ENCODE measurements around the gene SQSTM1.
"Not testable (repeated sequence)": the region's sequence is repeated elsewhere in the genome, so short reads cannot be mapped to it uniquely, and the experiment has no call there.

SQSTM1 gene

DNA sequence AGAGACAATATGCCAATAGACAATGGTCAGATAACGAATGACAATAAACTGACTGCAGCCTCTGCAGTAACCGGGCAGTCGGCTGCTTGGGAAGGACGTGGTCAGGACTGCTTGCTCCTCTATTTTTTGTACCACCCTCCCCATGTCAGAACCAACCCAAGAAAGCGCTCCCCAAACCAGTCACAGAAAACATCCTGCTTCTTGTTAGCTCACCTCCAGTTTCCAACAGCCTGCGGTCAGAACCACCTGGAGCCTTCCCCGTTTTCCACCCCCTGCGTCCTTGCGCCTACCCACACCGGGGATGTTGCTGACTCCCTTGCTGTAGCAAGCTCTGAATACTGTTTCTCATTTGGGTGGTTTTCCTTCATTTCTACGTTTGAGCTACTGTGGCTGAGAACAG is 39.6 kb downstream of the SQSTM1 start:
- DNase-seq, result no peak

DNA sequence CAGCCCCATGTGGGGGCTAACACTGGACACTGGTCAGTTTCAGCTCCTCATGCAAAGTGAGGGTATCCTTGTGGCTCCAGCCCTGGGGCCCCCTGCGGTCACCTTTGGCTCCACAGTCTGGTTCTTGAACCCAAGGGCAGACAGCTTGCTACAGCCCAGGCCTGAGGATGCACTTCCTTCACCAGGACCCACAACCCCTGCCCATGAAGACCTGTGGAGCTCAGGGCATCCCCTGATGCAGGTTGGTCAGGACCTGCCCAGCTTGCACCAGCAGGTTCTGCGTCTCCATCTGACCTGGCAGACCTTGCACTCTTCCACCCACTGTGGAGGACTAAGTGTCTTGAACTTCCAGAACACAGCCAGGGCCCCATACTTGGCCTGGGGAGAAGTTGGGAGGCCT is 41.6 kb downstream of the SQSTM1 start:
- no peak for DNase-seq

GRCh38 chr5:179862891-179863290 is 42.2 kb downstream of the SQSTM1 start:
- DNase-seq, result no peak

- DNase-seq, result no peak
Measured at GRCh38 chr5:179863449-179864085, 42.9 kb downstream of the SQSTM1 start.

GRCh38 chr5:179864686-179865085 is 44.0 kb downstream of the SQSTM1 start:
- no peak for DNase-seq

GRCh38 chr5:179865491-179866240 is 45.0 kb downstream of the SQSTM1 start:
- no peak for DNase-seq

GRCh38 chr5:179866241-179867078 is 45.8 kb downstream of the SQSTM1 start:
- DNase-seq, result no peak

DNA sequence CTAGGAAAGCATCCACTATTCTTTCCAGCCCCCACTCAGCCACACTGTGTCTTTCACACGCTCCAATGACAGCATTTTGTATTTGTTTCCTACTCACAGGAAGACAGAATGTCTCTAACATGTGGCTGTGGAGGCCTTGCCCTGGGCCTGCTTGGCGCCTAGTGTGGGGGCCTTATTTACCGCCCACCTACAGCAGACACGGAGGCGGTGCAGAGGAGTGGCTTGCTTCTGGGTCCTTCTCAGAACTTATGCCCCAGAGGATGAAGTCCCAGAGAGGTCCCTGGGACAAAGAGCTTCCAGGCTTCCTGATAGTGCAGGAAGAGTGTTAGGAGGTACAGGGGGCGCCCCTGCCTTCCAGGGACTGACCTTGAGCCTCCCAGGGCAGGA is 46.4 kb downstream of the SQSTM1 start:
- DNase-seq, result no peak

DNA sequence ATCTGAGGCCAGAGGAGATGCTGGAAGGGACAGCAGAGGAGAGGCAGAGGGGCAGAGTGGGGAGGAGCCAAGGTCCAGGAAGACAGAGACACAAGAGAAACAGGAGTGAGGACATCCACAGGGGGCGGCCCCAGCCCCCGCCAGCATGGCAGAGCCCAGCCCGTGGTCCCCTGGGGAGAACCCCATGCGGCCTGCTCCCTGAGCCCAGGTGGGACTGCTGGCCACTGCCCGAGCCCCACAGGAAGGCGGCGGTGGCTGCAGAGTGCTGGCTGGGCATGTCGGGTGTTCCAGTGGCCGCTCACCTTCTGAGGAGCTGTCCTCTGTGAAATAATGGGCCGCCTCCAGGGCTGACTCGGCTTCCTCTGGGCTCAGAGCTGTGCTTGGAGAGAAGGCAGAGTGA is 46.8 kb downstream of the SQSTM1 start:
- DNase-seq, result no peak

DNA sequence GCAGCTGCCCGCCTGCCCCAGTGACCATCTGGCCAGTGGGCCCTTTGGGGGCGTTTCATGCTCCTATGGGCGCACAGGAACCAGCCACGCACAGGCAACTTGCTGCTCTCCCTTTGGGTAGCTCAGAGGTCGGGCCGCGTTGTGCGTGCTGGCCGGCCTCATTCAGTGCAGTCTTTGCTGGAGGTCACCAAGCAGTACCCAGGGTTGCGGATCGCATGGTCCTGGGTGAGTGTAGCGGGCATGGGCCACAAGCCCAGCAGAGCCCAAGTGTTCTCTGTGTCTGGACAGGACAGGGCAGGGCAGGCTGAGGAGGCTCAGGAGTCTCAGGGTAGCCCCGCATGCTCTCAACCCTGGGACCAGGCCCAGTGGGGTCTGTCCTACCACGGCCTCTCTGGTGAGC is 47.8 kb downstream of the SQSTM1 start:
- no peak for DNase-seq

- DNase-seq, result no peak
Measured at GRCh38 chr5:179869101-179869500, 48.4 kb downstream of the SQSTM1 start.

- no peak for DNase-seq
Measured at GRCh38 chr5:179869641-179870402, 49.1 kb downstream of the SQSTM1 start.

GRCh38 chr5:179870403-179870903 is 49.7 kb downstream of the SQSTM1 start:
- no peak for DNase-seq

GRCh38 chr5:179870952-179871351 is 50.2 kb downstream of the SQSTM1 start:
- no peak for DNase-seq

DNA sequence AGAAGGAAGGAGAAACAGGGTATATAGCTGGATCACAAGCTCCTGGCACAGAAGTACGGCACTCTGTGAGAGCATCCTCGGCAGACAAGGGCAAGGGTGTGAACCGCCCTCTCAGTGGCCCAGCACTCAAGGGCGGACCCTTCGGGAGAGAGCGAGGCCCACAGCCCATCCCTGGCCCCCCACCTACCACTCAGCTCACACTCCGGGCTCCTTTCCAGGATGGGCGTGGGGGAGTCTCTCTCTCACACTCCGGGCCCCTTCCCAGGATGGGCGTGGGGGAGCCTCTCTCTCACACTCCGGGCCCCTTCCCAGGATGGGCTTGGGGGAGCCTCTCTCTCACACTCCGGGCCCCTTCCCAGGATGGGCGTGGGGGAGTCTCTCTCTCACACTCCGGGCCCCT is 50.8 kb downstream of the SQSTM1 start:
- DNase-seq, result not testable (repeated sequence)

DNA sequence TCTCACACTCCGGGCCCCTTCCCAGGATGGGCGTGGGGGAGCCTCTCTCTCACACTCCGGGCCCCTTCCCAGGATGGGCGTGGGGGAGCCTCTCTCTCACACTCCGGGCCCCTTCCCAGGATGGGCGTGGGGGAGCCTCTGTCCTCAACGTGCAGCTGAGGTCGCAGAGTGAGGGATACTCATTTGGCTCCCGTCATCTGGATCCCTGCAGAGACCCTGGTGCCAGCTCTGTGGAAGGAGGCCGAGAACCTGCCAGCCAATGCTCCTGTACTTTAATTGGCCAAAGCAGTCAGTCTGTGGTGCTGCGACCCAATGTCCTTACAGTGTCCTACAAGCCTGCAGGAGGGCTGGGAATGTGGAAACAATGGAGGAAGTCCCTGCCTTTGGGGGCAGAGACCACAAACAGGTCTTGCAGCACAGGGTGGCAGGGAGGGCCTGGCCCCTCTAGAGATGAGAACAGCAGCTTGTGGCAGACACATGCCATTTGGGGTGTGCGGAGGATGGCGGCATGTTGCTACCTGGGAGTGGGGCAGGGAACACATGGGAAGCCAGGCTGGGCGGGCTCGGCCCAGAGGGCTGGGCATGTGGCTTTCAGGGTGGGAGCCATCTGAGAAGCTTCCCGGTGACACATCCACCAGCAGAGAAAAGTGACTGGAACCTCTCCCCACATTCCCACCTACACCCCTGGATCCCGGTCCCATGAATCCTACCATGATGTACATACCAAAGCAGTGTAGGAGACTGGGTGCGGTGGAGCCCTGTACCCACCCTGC is 51.5 kb downstream of the SQSTM1 start:
- no peak for DNase-seq

DNA sequence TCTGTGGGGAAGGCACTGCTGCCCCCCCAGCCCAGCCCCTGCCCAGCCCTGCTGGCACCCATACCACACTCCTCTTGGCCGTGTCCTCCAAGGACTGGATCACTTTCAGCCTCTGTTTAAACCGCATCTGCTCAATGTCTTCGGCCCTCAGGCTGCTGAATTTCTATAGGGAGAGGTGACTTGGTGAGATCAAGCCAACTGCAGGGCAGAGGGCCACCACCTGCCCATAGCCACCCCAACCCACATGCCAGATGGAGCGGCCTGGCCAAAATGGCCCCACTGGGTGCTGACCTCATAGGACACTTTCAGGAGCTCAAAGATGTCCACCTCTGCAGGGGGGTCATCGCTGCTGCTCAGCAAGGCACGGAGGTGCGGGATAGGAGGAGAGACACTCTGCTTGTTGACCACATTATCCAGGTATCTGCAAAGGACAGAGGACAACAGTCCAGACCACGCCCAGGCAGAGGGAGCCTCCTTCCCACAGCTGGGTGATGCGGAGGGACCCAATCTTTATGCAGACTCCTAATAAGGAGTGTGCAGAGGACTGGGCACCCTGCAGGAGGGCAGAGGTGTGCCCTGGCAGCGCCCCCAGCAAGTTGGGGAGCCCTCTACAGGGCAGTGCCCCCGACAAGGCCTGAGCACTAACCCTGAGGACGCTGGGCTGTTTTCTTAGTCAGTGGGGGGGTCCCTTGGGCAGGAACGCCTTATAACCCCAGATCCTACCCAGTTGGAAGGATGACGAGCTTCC is 52.3 kb downstream of the SQSTM1 start:
- DNase-seq, result no peak

- no peak for DNase-seq
Measured at GRCh38 chr5:179873588-179874110, 52.9 kb downstream of the SQSTM1 start.

GRCh38 chr5:179874136-179874535 is 53.4 kb downstream of the SQSTM1 start:
- no peak for DNase-seq

- no peak for DNase-seq
Measured at GRCh38 chr5:179874536-179875292, 54.0 kb downstream of the SQSTM1 start.

All from activated effector memory CD4-positive, alpha-beta T cell treated with anti-CD3 and anti-CD28 coated beads, Interleukin-2, amount 50 U/mL, for 16 hours (primary cell).